Hepatocyte (in vitro differentiated cells): ENCODE results near the gene CAMLG. TPM values are rescaled to one million over a fixed set of nuclear protein-coding genes. Genes with fewer than 3 reads are reported as not detected.

ENCODE experiments used
- DNase-seq: peaks from one replicate; pipeline ENCODE4 v3.0.0-alpha.2; 2016; ENCODE audit warnings: low spot score
- H2AFZ ChIP-seq: fragments of 200-600 bp; sonication (generic); 2 replicates; pipeline ENCODE4 v1.6.0; 2016; ENCODE audit warnings: antibody characterized with exemption, mild to moderate bottlenecking
- H3K27ac ChIP-seq: fragments of 200-600 bp; sonication (generic); 2 replicates; pipeline ENCODE4 v1.5.1; 2016; ENCODE audit warnings: mild to moderate bottlenecking
- H3K27me3 ChIP-seq: fragments of 200-600 bp; sonication (generic); 2 replicates; pipeline ENCODE4 v1.6.1; 2016
- H3K36me3 ChIP-seq: fragments of 200-600 bp; sonication (generic); replicated peaks from 2 replicates; pipeline ENCODE4 v1.5.1; 2016; ENCODE audit warnings: low read depth; ENCODE audit not compliant: insufficient read depth
- H3K4me1 ChIP-seq: fragments of 200-600 bp; sonication (generic); 2 replicates; pipeline ENCODE4 v1.5.1; 2016; ENCODE audit warnings: mild to moderate bottlenecking, moderate library complexity; ENCODE audit not compliant: insufficient read depth
- H3K4me2 ChIP-seq: fragments of 200-600 bp; sonication (generic); 2 replicates; pipeline ENCODE4 v1.6.0; 2016
- H3K4me3 ChIP-seq: fragments of 200-600 bp; sonication (generic); 2 replicates; pipeline ENCODE4 v1.5.1; 2016; ENCODE audit warnings: mild to moderate bottlenecking
- H3K79me2 ChIP-seq: fragments of 200-600 bp; sonication (generic); 2 replicates; pipeline ENCODE4 v1.6.0; 2017; ENCODE audit warnings: mild to moderate bottlenecking
- H3K9me2 ChIP-seq: fragments of 200-600 bp; sonication (generic); replicated peaks from 2 replicates; pipeline ENCODE4 v1.6.0; 2017; ENCODE audit warnings: mild to moderate bottlenecking; ENCODE audit not compliant: insufficient read depth
- H3K9me3 ChIP-seq: fragments of 200-600 bp; sonication (generic); 2 replicates; pipeline ENCODE4 v1.5.1; 2016; ENCODE audit warnings: low read depth, mild to moderate bottlenecking
- H4K20me1 ChIP-seq: fragments of 200-600 bp; sonication (generic); 2 replicates; pipeline ENCODE4 v1.6.0; 2016; ENCODE audit warnings: mild to moderate bottlenecking; ENCODE audit not compliant: insufficient read depth, poor library complexity, severe bottlenecking
- EZH2 ChIP-seq: fragments of 200-600 bp; sonication (generic); IDR thresholded peaks from 2 replicates; pipeline ENCODE4 v1.6.1; 2016; ENCODE audit warnings: antibody characterized with exemption, mild to moderate bottlenecking, borderline replicate concordance
- EZH2phosphoT487 ChIP-seq: fragments of 200-600 bp; sonication (generic); IDR thresholded peaks from one replicate; pipeline ENCODE4 v1.6.1; 2018; ENCODE audit warnings: antibody characterized with exemption, mild to moderate bottlenecking, low read depth, moderate library complexity; ENCODE audit not compliant: unreplicated experiment, severe bottlenecking
- WGBS: methylation state at CpG from one replicate; pipeline ENCODE4 v1.1.6; 2016; ENCODE audit warnings: low lambda C conversion rate; ENCODE audit errors: missing lambda C conversion rate; 5-methylcytosine and 5-hydroxymethylcytosine counted together
- polyA plus RNA-seq: library from polyadenylated mRNA; unstranded; fragments of >200 nt; fragmentation: Nextera tagmentation; extraction: Ambion mirVana; gene quantifications from 2 replicates; pipeline ENCODE4 v1.2.1, GENCODE V29; 2016
- total RNA-seq: library from RNA; depleted of rRNA; stranded (reverse); fragments of >200 nt; gene quantifications from 2 replicates; pipeline ENCODE4 v1.2.3, GENCODE V29; 2014
- TF ChIP-seq, protein P1 (sequence below): fragments of 200-600 bp; sonication (generic); IDR thresholded peaks from 2 replicates; pipeline ENCODE4 v1.5.1; 2016; ENCODE audit warnings: antibody characterized with exemption, mild to moderate bottlenecking; ENCODE audit not compliant: poor library complexity

Gene CAMLG
- total and polyA plus RNA-seq, 2 experiments from 2014 or later, result 33.8 to 37.1 TPM

DNA sequence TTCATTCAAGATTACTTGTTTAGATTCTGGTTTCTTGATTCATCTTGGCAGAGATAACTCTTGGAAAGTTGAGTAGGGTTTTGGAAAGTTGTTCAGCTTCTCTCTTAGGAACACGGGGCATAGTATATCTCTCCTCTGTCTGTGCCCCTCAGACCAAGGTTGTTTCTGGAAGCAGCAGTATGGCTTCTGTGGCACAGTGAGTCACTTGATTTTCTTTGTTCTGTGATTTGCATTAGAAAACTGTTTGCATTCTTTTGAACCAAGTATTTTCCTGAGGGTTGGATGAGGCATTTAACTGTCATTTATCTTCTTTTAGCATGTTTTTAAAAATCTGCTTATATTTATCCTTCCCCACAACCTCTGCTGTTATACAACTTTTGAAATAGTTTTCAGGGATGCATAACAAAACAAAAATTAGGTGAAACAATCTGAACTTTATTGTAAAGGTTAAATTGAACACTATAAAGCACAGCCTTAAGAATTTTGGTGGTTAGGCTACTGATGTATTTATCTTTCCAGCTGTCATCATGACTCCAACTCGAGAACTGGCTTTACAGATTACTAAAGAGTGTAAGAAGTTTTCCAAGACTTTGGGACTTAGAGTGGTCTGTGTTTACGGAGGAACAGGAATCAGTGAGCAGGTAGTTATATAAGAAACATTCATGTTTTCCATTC, 46.7 kb downstream of the CAMLG start:
- no peaks in the 10 kb centered on the region for H4K20me1 ChIP-seq
- no peaks in the 10 kb centered on the region for H3K79me2 ChIP-seq
- no peaks in the 10 kb centered on the region for H3K9me3 ChIP-seq
- no peaks in the 10 kb centered on the region for H3K4me1 ChIP-seq
- no peak overlapping the region for H3K4me2 ChIP-seq
- H3K9me2 ChIP-seq, result no peaks in the 10 kb centered on the region
- H3K36me3 ChIP-seq, result no peaks in the 10 kb centered on the region
- 86% methylated on average over 3 of the region's 3 CpGs for WGBS
- H2AFZ ChIP-seq, result no peak overlapping the region
- no peak for TF ChIP-seq EZH2phosphoT487
- TF ChIP-seq EZH2, result no peak
- TF ChIP-seq, protein P1, sequence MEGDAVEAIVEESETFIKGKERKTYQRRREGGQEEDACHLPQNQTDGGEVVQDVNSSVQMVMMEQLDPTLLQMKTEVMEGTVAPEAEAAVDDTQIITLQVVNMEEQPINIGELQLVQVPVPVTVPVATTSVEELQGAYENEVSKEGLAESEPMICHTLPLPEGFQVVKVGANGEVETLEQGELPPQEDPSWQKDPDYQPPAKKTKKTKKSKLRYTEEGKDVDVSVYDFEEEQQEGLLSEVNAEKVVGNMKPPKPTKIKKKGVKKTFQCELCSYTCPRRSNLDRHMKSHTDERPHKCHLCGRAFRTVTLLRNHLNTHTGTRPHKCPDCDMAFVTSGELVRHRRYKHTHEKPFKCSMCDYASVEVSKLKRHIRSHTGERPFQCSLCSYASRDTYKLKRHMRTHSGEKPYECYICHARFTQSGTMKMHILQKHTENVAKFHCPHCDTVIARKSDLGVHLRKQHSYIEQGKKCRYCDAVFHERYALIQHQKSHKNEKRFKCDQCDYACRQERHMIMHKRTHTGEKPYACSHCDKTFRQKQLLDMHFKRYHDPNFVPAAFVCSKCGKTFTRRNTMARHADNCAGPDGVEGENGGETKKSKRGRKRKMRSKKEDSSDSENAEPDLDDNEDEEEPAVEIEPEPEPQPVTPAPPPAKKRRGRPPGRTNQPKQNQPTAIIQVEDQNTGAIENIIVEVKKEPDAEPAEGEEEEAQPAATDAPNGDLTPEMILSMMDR, result no peak
- DNase-seq, result no peak
- no peak overlapping the region for H3K4me3 ChIP-seq
- H3K27me3 ChIP-seq, result no peaks in the 10 kb centered on the region
- no peak overlapping the region for H3K27ac ChIP-seq

DNA sequence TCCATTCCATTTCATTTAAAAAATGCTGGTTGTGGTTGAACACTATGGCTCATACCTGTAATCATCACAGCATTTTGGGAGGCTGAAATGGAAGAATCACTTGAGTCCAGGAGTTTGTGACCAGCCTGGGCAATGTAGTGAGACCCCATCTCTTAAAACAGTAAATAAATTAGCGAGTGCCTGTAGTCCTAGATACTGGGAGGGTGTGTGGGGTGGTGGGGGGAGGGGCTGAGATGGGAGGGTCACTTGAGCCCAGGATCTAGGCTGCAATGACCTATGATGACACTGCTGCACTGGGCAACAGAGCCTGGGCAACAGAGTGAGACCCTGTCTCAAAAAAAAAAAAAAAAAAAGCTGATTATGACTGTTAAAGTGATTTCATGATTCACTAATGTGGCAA, 49.3 kb downstream of the CAMLG start:
- H3K79me2 ChIP-seq, result no peaks in the 10 kb centered on the region
- H3K4me1 ChIP-seq, result no peaks in the 10 kb centered on the region
- TF ChIP-seq EZH2phosphoT487 (no peak), EZH2 (no peak)
- TF ChIP-seq, protein P1, result no peak
- no peak overlapping the region for H3K4me3 ChIP-seq
- H3K27me3 ChIP-seq, result no peaks in the 10 kb centered on the region
- WGBS, result 92% methylated on average over 1 of the region's 1 CpG
- H3K4me2 ChIP-seq, result no peak overlapping the region
- H3K36me3 ChIP-seq, result no peaks in the 10 kb centered on the region
- no peaks in the 10 kb centered on the region for H4K20me1 ChIP-seq
- H3K27ac ChIP-seq, result no peak overlapping the region
- no peaks in the 10 kb centered on the region for H3K9me3 ChIP-seq
- H2AFZ ChIP-seq, result no peak overlapping the region
- no peak for DNase-seq
- no peaks in the 10 kb centered on the region for H3K9me2 ChIP-seq

DNA sequence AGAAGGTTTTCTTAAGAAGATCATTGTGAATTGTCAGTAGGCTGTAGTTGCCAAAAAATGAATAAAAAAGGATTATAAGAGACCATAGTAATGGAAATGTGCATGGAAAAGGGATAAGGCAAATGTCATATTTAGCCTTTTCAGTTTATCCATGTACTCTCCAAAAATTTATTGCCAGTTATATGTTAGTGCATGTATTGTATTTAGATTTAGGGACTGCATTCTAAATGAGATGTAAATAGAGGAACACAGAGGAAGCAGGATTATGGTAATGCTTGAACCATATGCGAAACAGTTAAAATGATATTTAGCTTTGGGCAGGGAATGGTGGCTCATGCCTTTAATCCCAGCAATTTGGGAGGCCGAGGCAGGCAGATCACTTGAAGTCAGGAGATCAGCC, 53.2 kb downstream of the CAMLG start:
- H3K9me2 ChIP-seq, result no peaks in the 10 kb centered on the region
- no peak overlapping the region for H3K4me3 ChIP-seq
- no peak for DNase-seq
- no peaks in the 10 kb centered on the region for H3K79me2 ChIP-seq
- no peak overlapping the region for H3K4me2 ChIP-seq
- H3K27me3 ChIP-seq, result no peaks in the 10 kb centered on the region
- no peak overlapping the region for H3K27ac ChIP-seq
- no peaks in the 10 kb centered on the region for H4K20me1 ChIP-seq
- no peaks in the 10 kb centered on the region for H3K36me3 ChIP-seq
- no peaks in the 10 kb centered on the region for H3K4me1 ChIP-seq
- no peaks in the 10 kb centered on the region for H3K9me3 ChIP-seq
- no peak for TF ChIP-seq EZH2phosphoT487
- TF ChIP-seq, protein P1, result no peak
- no peak for TF ChIP-seq EZH2
- H2AFZ ChIP-seq, result no peak overlapping the region
- WGBS, result 94% methylated on average over 2 of the region's 2 CpGs
